BJ (cell line): ENCODE measurements around the gene AGBL5. TPM values are rescaled to one million over a fixed set of nuclear protein-coding genes. Genes with fewer than 3 reads are reported as not detected.

Source experiments
- CTCF ChIA-PET: fragments of 350-600 bp; formaldehyde crosslinking; extraction: SDS; loops from one replicate; lab custom pipeline; 2021; ENCODE audit warnings: antibody characterized with exemption, inconsistent platforms; lab: Yijun Ruan, JAX
- POLR2A ChIA-PET: fragments of 300-600 bp; sonication (Branson Sonifier 250); formaldehyde crosslinking; extraction: SDS; loops from one replicate; lab custom pipeline; 2021; ENCODE audit warnings: antibody characterized with exemption; lab: Charles Lee
- DNase-seq: peaks from one replicate; pipeline ENCODE4 v3.0.0-alpha.2; 2011; ENCODE audit warnings: low read depth
- H3K27me3 ChIP-seq: 2 replicates; pipeline ENCODE4 v1.6.0; 2011; ENCODE audit warnings: low read length; ENCODE audit not compliant: control insufficient read depth, insufficient read depth
- H3K36me3 ChIP-seq: 2 replicates; pipeline ENCODE4 v1.5.1; 2011; ENCODE audit warnings: low read length; ENCODE audit not compliant: control insufficient read depth, insufficient read depth
- H3K4me3 ChIP-seq: 2 replicates; pipeline ENCODE4 v1.5.1; 2011; ENCODE audit warnings: low read depth, mild to moderate bottlenecking, control low read depth, low read length
- polyA plus RNA-seq: library from polyadenylated mRNA; depleted of rRNA; stranded (reverse); fragments of >200 nt; gene quantifications from 2 replicates; pipeline ENCODE4 v1.2.3, GENCODE V29; 2011
- TF ChIP-seq, protein P1 (sequence below): IDR thresholded peaks from 2 replicates; pipeline ENCODE4 v1.5.1; 2011; ENCODE audit warnings: low read depth, mild to moderate bottlenecking, control low read depth, inconsistent platforms, low read length, moderate library complexity; ENCODE audit not compliant: insufficient read depth

Gene AGBL5
- polyA plus RNA-seq, 1 experiment: 32.7 TPM

- no peak for DNase-seq
- H3K27me3 ChIP-seq: peaks cover 1% of the 10 kb centered on the region; the same call in 1 of the 2 replicates
- no peak overlapping the region for H3K4me3 ChIP-seq
- TF ChIP-seq, protein P1, sequence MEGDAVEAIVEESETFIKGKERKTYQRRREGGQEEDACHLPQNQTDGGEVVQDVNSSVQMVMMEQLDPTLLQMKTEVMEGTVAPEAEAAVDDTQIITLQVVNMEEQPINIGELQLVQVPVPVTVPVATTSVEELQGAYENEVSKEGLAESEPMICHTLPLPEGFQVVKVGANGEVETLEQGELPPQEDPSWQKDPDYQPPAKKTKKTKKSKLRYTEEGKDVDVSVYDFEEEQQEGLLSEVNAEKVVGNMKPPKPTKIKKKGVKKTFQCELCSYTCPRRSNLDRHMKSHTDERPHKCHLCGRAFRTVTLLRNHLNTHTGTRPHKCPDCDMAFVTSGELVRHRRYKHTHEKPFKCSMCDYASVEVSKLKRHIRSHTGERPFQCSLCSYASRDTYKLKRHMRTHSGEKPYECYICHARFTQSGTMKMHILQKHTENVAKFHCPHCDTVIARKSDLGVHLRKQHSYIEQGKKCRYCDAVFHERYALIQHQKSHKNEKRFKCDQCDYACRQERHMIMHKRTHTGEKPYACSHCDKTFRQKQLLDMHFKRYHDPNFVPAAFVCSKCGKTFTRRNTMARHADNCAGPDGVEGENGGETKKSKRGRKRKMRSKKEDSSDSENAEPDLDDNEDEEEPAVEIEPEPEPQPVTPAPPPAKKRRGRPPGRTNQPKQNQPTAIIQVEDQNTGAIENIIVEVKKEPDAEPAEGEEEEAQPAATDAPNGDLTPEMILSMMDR: no peak
- H3K36me3 ChIP-seq: no peaks in the 10 kb centered on the region
- POLR2A ChIA-PET: no interaction called here
- CTCF ChIA-PET: interaction anchor here (0.7 to 8.0 kb wide), 20 partner anchors 8 to 298 kb away, joined by 3 to 94 read pairs (median 4); partner anchors contain the start of genes ABHD1, KHK, PREB and TRIM54
Observed at GRCh38 chr2:27099334-27099955, 48.0 kb downstream of the AGBL5 start.

DNA sequence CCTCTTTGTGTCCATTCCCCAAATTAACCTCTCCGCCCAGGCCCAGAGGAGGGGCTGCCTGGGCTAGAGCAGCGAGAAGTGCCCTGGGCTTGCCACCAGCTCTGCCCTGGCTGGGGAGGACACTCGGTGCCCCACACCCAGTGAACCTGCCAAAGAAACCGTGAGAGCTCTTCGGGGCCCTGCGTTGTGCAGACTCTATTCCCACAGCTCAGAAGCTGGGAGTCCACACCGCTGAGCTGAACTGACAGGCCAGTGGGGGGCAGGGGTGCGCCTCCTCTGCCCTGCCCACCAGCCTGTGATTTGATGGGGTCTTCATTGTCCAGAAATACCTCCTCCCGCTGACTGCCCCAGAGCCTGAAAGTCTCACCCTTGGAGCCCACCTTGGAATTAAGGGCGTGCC is 48.6 kb downstream of the AGBL5 start:
- TF ChIP-seq, protein P1: no peak
- DNase-seq: no peak
- H3K27me3 ChIP-seq: peaks cover 1% of the 10 kb centered on the region; the same call in 1 of the 2 replicates
- ChIA-PET CTCF (interaction anchor here (1.0 to 8.0 kb wide), 14 partner anchors 8 to 203 kb away, joined by 3 to 94 read pairs (median 6); partner anchors contain the start of genes ABHD1, KHK, PREB and TRIM54), POLR2A (no interaction called here)
- H3K36me3 ChIP-seq: no peaks in the 10 kb centered on the region
- no peak overlapping the region for H3K4me3 ChIP-seq

DNA sequence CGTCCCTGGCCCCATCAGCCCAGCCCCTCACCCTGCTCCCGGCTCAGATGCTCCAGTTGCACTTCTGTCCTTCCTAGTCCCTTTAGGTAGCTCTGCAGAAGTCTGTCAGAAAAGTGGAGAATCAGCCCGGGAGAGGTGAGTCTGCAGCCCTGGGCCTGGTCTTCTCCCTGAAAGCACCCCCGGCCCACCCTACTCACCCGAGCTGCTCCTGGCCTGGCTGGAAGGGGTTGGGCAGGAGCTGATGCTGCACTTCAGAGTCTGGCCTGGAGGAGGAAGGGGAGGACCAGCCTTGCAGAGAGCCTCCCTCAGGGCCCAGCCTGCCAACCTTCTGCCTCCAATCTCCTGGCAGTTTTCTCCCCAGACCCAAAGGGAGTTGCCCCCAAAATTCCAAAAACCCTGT is 50.9 kb downstream of the AGBL5 start:
- no peak for DNase-seq
- ChIA-PET POLR2A (no interaction called here), CTCF (interaction anchor here (0.6 to 8.0 kb wide), 10 partner anchors 64 to 448 kb away, joined by 3 to 94 read pairs (median 6); partner anchors contain the start of gene TRIM54)

DNA sequence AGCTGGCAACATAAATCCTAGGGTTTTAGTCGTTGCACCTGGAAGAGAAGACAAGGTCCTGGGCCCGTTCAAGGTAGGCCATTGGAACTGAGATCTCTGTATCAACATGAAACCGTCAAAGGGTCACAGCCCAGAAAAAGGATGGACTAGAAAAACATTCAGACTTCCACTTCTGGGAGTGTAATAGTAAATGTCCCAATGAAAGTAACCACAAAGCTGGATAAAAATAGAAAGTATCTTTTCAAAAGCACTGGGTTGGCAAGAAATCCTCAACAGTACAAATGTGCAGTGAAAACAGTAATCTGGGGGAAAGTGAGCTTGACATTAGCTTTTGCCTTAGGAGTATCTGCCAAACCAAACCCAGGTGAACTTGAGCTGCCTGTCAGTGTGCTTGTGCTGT is 54.5 kb downstream of the AGBL5 start:
- CTCF ChIA-PET: interaction anchor here (0.7 to 3.0 kb wide), 6 partner anchors 9 to 197 kb away, joined by 3 to 10 read pairs (median 6); partner anchors contain the start of gene ABHD1
- no peak for DNase-seq
- POLR2A ChIA-PET: no interaction called here
- peaks cover 1% of the 10 kb centered on the region; the same call in 1 of the 2 replicates for H3K27me3 ChIP-seq
- TF ChIP-seq, protein P1: no peak
- H3K4me3 ChIP-seq: no peak overlapping the region
- H3K36me3 ChIP-seq: no peaks in the 10 kb centered on the region

More for the DNA sequence above, 50.9 kb downstream of the AGBL5 start:
- H3K27me3 ChIP-seq: peaks cover 1% of the 10 kb centered on the region; the same call in 1 of the 2 replicates
- H3K4me3 ChIP-seq: no peak overlapping the region
- H3K36me3 ChIP-seq: no peaks in the 10 kb centered on the region
- TF ChIP-seq, protein P1: no peak

GRCh38 chr2:27108221-27108620 is 56.8 kb downstream of the AGBL5 start:
- Histone ChIP-seq H3K4me3 (no peak overlapping the region), H3K27me3 (no peaks in the 10 kb centered on the region), H3K36me3 (no peaks in the 10 kb centered on the region)
- ChIA-PET CTCF (interaction anchor here (0.9 to 2.1 kb wide), 4 partner anchors 9 to 171 kb away, joined by 4 to 8 read pairs (median 6); no protein-coding TSS in a partner anchor), POLR2A (no interaction called here)
- no peak for DNase-seq
- TF ChIP-seq, protein P1: no peak
